ENCODE data around the gene PHF21A. TPM values are rescaled to one million over a fixed set of nuclear protein-coding genes. Genes with fewer than 3 reads are reported as not detected.
"Not testable (repeated sequence)": the region's sequence is repeated elsewhere in the genome, so short reads cannot be mapped to it uniquely, and the experiment has no call there.

The PHF21A gene
- total RNA-seq, 1 donor, result 14.8 TPM

DNA sequence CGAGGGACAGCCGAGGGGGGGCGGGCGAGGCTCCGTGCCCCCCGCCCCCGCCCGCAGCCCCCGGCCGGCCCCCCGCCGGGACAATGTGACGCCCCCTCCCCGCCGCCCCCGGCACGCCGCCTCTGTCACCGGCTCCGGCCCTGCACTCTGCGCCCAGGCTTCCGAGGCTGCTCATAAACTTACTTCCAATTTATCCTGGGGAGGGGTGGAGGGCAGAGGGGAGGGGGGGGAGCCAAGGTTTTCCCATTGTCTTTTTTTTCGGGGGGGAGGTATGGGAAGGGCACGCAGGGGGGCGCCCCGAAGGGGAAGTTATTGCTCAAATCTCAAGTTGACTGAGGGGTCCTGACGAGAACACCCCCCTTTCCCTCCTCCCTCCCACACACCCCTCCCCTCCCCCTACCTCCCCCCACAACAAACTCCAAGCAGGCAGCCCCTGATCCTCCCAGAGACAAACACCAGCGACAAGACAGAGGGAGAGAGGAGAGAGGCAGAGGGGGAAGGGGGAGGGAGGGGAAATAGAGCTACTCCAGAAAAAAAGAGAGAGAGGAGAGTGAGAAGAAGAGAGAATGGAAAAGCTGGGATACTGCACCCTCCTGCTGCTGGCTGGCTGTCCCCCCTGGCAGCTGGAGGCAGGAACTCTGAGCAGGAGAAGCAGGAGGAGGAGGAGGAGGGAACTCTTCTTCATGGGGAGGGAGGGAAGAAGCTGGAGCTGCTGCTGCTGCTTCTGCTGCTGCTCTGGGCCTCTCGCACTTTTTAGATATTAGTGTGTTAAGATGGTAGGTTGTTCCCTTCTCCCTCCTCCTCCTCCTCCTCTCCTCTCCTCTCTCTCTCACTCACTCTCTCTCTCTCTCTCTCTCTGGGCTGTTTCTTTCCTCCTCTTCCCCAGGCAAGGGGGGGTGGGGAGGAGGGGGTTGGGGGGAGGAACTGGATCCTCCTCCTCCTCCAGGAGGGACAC lies 631 bp downstream of the PHF21A start:
- peak; percentile 40 to 64 (median 53) for DNase-seq (ENCODE audit: low read depth in 2 of 3, low spot score in 2 of 3)

GRCh38 chr11:46119352-46120216 lies 1.7 kb downstream of the PHF21A start:
- DNase-seq (ENCODE audit: low read depth in 2 of 3, low spot score in 2 of 3), result peak; percentile 55 to 85 (median 84)

GRCh38 chr11:46118702-46119351 lies 2.4 kb downstream of the PHF21A start:
- DNase-seq (ENCODE audit: low read depth in 2 of 3, low spot score in 2 of 3), result no peak

GRCh38 chr11:46117842-46118241 lies 3.4 kb downstream of the PHF21A start:
- peak in 1 of 3 donors; percentile 48 for DNase-seq (ENCODE audit: low read depth in 2 of 3, low spot score in 2 of 3)

- not testable (repeated sequence) for DNase-seq (ENCODE audit: low read depth in 2 of 3, low spot score in 2 of 3)
Measured at GRCh38 chr11:46116712-46117037, 4.6 kb downstream of the PHF21A start.

GRCh38 chr11:46116007-46116711 lies 5.1 kb downstream of the PHF21A start:
- DNase-seq (ENCODE audit: low read depth in 2 of 3, low spot score in 2 of 3), result no peak

DNA sequence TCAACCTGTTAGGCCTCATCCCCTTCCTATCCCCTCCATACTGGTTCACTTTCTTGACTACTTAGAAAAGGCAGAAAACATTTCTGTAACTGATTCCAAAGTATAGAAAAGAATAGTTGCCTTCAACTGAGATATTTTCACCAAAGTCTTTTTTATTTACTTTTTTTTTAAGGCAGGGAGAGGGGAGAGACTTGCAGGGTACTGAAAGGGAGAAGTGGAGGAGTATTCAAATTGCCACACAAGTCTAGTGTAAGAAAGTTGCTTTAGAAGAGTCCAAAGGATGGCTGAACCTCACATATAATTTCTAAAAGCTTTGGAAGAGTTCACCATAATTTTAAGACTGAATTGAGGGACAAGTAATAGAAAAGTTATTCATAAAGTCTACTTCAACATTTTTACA lies 6.3 kb downstream of the PHF21A start:
- DNase-seq (ENCODE audit: low read depth in 2 of 3, low spot score in 2 of 3), result no peak

DNA sequence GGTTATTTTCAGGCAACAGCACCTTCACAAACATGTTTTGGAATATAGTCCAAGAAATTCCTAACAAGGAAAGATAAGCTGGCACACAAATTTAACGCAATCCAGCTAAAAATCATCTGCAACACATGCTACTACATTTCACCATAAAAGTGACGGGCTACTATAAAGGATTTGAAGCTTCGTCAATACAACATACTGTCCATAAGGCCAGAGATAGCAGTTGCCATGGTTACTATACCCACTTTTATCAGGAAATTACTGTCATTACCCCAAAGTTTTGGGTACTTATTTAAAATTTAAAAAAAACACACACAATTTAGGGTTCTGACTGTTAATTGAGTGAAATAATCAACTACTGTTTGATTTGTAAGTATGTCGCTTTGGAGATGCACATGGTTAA lies 6.9 kb downstream of the PHF21A start:
- DNase-seq (ENCODE audit: low read depth in 2 of 3, low spot score in 2 of 3), result no peak

GRCh38 chr11:46112961-46113607 lies 8.2 kb downstream of the PHF21A start:
- peak; percentile 28 to 79 (median 71) for DNase-seq (ENCODE audit: low read depth in 2 of 3, low spot score in 2 of 3)

DNA sequence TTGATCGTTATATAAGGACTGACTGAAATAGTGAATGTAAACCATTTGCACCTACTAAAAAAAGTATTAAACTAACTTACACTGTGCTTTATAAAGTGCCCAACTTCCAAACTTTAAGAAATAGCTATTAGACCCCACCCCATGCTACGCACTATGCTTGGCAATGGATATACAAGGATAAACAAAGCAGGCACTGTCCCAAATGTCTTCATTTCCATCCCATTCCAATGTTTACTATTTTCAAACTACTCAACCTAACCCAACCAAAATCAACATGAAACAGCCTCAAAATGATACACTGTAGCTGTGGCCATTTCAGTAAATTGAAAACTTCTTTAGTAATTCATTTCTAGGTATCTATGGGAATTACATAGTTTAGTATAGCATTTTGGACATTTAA lies 12.5 kb downstream of the PHF21A start:
- DNase-seq (ENCODE audit: low read depth in 2 of 3, low spot score in 2 of 3), result no peak

DNA sequence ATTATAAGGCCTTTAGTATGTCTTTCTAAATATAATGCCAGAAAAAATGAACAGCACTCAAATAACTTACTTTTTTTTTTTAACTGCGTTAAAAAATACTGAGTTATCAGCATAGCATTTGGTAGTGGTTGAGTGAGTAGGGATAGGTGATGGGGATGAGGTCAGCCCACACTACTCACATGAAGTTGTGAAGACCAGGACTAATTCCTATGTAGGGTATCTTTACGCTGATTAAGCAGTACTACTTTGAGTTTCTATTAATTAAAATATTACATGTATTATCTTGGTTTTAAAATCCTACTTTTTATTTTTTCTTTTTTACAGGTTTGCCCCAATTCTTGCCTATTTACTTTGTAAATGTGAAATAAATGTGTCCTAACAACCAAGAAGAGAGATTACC lies 13.5 kb downstream of the PHF21A start:
- no peak for DNase-seq (ENCODE audit: low read depth in 2 of 3, low spot score in 2 of 3)

GRCh38 chr11:46107408-46107718 lies 13.9 kb downstream of the PHF21A start:
- no peak for DNase-seq (ENCODE audit: low read depth in 2 of 3, low spot score in 2 of 3)

DNA sequence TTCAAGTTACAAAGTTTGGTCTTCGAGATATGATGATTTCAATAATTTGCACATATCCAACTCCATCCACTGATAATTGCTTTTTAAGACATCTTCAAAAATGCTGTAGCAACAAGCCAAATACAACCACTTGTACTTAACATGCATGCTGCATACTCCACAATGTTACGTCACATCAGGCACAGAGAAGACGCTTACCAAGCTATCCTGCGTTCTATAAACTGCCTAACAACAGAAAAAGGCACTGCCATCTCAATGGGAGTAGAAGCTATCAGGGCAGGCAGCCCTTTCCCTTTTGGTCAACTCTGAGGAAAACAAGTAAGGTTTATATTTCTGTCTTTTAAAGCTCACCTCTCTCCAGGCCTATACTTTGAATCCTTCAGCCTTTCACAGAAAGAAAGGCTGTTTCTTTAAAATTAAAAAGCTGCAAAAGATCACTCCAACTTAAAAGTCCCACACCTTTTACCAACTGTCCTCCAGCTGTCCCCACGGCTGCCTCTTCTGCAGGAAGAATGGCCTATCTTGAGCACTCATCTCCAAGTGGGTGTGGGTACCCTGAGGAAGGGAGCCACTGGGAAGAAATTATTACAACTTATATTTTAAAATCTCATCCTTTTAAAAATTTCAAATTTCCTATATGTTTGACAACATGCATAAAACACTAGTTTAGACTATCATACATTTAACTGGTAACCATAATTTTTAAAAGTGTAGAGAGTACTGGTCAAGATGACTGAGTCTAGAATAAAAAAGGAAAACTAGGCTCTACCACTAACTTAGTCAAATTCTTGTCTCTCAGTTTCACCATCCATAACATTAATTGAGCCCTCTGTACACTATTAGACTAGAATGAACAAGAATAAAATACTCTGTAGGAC lies 14.5 kb downstream of the PHF21A start:
- DNase-seq (ENCODE audit: low read depth in 2 of 3, low spot score in 2 of 3), result peak in 1 of 3 donors; percentile 20

DNA sequence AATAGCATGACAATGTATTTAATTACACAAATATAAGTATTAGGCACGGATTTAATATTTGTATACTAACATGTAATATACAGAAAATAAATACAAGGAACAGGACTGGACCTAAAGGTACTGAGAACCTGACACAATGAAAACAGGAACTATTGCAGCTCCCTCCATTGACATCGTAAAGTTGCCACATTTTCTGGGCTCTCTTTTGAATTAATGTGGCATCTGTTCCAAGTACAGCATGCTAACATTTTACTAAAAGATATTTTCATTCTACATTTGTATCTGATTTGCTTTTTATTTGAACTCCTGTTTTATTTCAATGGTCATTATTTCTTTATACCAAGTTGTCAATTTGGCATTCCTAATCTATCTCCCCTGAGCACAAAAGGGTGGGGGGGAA lies 15.3 kb downstream of the PHF21A start:
- peak in 1 of 3 donors; percentile 27 for DNase-seq (ENCODE audit: low read depth in 2 of 3, low spot score in 2 of 3)

DNA sequence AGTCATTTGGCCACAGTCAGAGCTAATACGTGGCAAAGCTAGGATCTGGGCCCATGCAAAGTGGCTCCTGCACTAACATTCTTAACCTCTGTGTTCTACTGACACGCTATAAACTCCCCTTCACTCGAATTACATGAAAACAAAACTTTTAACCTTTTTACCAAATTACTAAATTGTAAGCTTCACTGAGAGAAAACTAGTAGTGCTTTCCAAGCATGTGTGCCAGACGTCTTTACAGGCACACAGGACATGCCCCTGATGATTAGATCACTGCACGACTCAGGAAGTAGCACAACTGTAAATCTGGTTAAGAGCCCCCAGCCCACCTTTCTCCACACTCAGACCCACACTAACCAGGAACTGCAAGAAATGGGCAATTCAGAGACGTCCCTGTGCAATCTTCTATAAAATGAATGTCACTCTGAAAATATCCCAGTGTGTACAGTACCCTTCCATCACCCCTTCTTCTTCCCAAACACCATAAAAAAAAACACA lies 16.1 kb downstream of the PHF21A start:
- DNase-seq (ENCODE audit: low read depth in 2 of 3, low spot score in 2 of 3), result no peak

GRCh38 chr11:46102843-46103242 lies 18.4 kb downstream of the PHF21A start:
- no peak for DNase-seq (ENCODE audit: low read depth in 2 of 3, low spot score in 2 of 3)

- no peak for DNase-seq (ENCODE audit: low read depth in 2 of 3, low spot score in 2 of 3)
Measured at GRCh38 chr11:46100670-46101069, 20.6 kb downstream of the PHF21A start.

- DNase-seq (ENCODE audit: low read depth in 2 of 3, low spot score in 2 of 3), result no peak
Measured at GRCh38 chr11:46099963-46100316, 21.3 kb downstream of the PHF21A start.

DNA sequence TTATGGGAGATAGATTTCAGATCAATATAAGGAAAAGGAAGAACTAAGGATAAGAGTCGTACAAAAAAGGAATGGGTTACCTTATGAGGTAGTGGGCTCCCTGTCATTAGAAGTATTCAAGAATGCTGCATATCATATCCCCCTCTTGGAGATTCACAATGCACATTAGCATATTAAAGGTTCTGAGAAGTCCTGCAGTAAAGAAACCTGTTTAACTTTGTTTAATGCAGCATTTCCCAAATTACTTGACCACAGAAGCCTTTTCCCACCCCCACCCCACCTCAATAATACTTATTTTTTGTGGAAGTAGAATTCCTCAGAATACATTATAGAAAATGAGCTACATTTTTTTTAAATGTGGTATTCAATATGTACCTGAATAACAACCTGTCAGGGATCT lies 30.9 kb downstream of the PHF21A start:
- no peak for DNase-seq (ENCODE audit: low read depth in 2 of 3, low spot score in 2 of 3)
